ENCODE measurements around the gene SLC44A2.

Gene SLC44A2

GRCh38 chr19:10641248-10641647, 15.9 kb downstream of the SLC44A2 start:
- TF ChIP-seq, protein P1, sequence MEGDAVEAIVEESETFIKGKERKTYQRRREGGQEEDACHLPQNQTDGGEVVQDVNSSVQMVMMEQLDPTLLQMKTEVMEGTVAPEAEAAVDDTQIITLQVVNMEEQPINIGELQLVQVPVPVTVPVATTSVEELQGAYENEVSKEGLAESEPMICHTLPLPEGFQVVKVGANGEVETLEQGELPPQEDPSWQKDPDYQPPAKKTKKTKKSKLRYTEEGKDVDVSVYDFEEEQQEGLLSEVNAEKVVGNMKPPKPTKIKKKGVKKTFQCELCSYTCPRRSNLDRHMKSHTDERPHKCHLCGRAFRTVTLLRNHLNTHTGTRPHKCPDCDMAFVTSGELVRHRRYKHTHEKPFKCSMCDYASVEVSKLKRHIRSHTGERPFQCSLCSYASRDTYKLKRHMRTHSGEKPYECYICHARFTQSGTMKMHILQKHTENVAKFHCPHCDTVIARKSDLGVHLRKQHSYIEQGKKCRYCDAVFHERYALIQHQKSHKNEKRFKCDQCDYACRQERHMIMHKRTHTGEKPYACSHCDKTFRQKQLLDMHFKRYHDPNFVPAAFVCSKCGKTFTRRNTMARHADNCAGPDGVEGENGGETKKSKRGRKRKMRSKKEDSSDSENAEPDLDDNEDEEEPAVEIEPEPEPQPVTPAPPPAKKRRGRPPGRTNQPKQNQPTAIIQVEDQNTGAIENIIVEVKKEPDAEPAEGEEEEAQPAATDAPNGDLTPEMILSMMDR (conservative IDR thresholded peaks at IDR 0.05): no peak
- H3K27ac ChIP-seq: no peak overlapping the region

DNA sequence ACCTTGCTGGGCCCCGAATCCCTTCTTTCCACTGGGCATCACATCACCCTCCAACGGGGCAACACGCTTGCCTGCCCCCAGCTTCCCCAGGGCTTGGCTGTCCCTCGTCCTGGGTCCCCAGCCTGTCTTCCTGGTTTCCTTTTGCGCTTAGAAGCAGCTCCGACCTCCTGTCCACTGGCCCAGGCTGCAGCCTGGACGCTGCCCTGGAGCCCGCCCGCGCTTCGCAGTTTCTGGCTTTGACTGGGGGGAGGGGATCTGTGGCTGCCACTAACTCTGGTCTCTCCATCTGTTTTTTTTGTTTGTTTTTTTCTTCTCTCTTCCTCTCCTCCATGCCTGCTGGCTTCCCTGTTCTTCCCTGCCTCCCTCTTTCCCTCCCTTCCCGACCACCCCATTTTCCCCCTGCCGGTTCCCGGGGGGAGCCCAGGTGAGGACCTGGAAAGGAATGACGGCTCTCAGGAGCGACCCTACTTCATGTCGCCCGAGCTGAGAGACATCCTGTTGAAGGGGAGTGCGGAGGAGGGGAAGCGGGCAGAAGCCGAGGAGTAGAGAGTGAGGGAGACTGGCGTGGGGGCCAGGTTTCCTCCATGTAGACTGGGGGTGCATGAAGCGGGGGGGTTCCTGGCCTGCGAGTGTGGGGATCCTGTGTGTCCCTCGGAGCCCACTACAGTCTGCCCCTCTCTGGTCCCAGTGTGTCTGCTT, 17.3 kb downstream of the SLC44A2 start:
- H3K27ac ChIP-seq: no peak overlapping the region
- TF ChIP-seq, protein P1 (conservative IDR thresholded peaks at IDR 0.05): no peak

DNA sequence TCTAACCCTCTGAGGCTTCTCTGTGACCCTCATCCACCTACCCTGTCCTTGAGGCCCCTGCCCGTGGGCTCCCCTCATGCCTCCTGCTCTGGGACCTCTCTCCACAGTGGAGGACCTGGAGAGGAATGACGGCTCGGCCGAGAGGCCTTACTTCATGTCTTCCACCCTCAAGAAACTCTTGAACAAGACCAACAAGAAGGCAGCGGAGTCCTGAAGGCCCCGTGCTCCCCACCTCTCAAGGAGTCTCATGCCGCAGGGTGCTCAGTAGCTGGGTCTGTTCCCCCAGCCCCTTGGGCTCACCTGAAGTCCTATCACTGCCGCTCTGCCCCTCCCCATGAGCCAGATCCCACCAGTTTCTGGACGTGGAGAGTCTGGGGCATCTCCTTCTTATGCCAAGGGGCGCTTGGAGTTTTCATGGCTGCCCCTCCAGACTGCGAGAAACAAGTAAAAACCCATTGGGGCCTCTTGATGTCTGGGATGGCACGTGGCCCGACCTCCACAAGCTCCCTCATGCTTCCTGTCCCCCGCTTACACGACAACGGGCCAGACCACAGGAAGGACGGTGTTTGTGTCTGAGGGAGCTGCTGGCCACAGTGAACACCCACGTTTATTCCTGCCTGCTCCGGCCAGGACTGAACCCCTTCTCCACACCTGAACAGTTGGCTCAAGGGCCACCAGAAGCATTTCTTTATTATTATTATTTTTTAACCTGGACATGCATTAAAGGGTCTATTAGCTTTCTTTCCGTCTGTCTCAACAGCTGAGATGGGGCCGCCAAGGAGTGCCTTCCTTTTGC, 18.0 kb downstream of the SLC44A2 start:
- no peak overlapping the region for H3K27ac ChIP-seq
- TF ChIP-seq, protein P1 (conservative IDR thresholded peaks at IDR 0.05): no peak

- no peak overlapping the region for H3K27ac ChIP-seq
These were observed 18.6 kb downstream of the SLC44A2 start for GRCh38 chr19:10643968-10644259.

DNA sequence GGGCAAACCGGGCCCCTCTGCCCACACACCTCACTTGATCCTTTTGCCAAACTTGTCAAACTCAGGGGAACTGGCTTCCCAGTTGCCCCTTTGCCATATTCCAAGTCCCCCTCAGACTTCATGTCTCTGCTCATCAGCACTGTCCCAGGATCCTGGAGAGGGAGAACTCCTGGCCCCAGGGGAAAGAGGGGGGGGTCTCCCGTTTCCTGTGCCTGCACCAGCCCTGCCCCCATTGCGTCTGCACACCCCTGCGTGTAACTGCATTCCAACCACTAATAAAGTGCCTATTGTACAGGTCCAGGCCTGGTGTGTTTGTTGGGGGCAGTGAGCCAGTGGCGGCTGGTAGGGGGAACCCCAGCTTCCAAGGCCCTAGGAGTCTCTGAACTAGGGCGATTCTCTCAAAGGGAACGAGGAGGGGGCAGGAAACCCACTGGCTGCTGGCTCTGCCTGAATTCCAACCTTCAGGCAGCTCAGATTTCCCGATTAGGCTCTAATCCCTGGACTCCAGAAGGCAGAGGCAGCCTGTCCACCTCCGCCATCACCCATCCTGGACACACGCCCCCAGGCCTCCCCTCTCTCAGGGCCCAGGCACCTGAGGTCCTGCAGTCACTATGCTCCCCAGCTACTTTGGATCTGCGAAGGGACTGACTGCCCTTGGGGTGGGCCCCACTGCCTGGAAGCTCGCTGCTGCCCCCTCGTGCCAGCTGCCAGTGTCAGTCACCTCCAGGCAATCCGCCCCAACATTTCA, 19.1 kb downstream of the SLC44A2 start:
- H3K27ac ChIP-seq: no peak overlapping the region
- TF ChIP-seq, protein P1 (conservative IDR thresholded peaks at IDR 0.05): peak; percentile 87

More at GRCh38 chr19:10643968-10644259, 18.6 kb downstream of the SLC44A2 start:
- TF ChIP-seq, protein P1 (conservative IDR thresholded peaks at IDR 0.05): no peak

DNA sequence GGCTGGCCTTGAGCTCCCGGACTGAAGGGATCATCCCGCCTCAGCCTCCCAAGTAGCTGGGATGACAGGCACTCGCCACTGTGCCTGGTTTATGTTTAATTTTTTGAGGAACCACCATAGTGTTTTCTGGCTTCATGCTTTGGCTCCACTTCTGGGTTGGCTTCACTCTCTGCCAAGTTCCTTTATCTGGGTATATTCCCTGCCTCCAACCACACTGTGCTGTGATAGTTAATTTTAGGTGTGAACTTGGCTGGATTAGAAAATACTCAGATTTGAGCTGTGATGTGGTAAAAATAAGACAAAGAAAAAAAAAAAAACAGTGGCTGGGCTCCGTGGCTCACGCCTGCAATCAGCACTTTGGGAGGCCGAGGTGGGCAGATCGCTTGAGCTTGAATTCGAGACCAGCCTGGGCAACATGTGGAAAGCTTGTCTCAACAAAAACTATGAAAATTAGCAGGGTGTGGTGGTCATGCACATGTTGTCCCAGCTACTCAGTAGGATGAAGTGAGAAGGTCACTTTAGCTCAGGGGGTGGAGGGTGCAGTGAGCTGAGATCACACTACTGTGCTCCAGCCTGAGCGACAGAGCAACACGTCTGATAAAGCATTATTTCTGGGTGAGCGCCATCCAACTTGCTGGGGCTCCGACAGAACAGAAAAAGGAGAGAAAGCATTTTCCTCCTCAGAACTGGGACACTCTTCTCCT, 21.3 kb downstream of the SLC44A2 start:
- TF ChIP-seq, protein P1 (conservative IDR thresholded peaks at IDR 0.05): no peak

DNA sequence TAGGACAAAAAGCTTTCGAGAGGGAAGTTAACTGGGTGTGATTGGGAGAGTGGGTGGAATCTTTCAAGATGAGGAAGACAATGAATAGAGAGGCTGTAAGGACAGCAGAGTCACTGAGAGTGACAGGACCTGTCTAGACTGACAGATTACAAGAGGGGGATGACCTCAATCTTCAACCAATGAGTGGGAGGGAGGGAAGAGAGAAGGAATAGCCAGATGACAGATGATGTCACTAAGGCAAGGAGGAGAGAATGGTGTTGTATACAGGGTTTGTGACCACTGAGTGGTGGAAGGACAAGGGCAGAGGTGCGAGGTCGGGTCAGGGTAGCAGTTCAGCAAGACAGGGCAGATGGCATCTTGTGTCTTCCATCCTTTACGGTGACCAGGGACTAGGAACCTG, 23.0 kb downstream of the SLC44A2 start:
- TF ChIP-seq, protein P1 (conservative IDR thresholded peaks at IDR 0.05): no peak
- no peak overlapping the region for H3K27ac ChIP-seq

More for the DNA sequence above, 21.3 kb downstream of the SLC44A2 start:
- no peak overlapping the region for H3K27ac ChIP-seq

Data from VCaP (cell line).